Body of pancreas (tissue), 2 donors: Measurements from ENCODE around the gene DNAI1. TPM values are rescaled to one million over a fixed set of nuclear protein-coding genes. Genes with fewer than 3 reads are reported as not detected.

ENCODE experiments used
- small RNA-seq: library from RNA; depleted of rRNA; stranded (forward); fragments of <200 nt; gene quantifications from one replicate; pipeline ENCODE3, GENCODE V24; 2016
- total RNA-seq, 2 donors: library from RNA; depleted of rRNA; stranded (reverse); fragments of >200 nt; gene quantifications; one replicate each; pipeline ENCODE4 v1.1.0, GENCODE V29; 2016

DNAI1 gene
- total RNA-seq, 2 donors from 2014 or later, result 0.99 to 2.1 TPM

Small RNA genes lying within 50 kb of the gene (small RNA-seq; reads per million reads assigned to genes)
- gene RN7SKP24, result not detected

Other genes with a start within 250 kb of the DNAI1 start
- gene KIF24, start 129.5 kb upstream of the DNAI1 start, total RNA-seq, result under 1 TPM; 0.26 to 0.33 TPM
- 10 to 100 TPM in 1 of 2 donors, 1 to 10 TPM in 1; 9.2 to 14.0 TPM for gene NUDT2, start 129.2 kb upstream of the DNAI1 start, total RNA-seq
- gene MYORG, start 81.9 kb upstream of the DNAI1 start, total RNA-seq, result 10 to 100 TPM; 11.2 to 11.9 TPM
- gene FAM219A, start 235 bp upstream of the DNAI1 start, total RNA-seq, result 1 to 10 TPM; 6.5 to 6.6 TPM
- gene ENHO, start 64.2 kb downstream of the DNAI1 start, total RNA-seq, result 1 to 10 TPM in 1 of 2 donors, not detected in 1; 2.9 TPM
- 10 to 100 TPM in 1 of 2 donors, 1 to 10 TPM in 1; 1.6 to 16.8 TPM for gene CNTFR, start 130.9 kb downstream of the DNAI1 start, total RNA-seq
- 10 to 100 TPM in 1 of 2 donors, 1 to 10 TPM in 1; 8.6 to 16.9 TPM for gene RPP25L, start 153.3 kb downstream of the DNAI1 start, total RNA-seq
- gene DCTN3, start 161.7 kb downstream of the DNAI1 start, total RNA-seq, result 10 to 100 TPM; 36.1 to 39.9 TPM
- gene ARID3C, start 170.3 kb downstream of the DNAI1 start, total RNA-seq, result not detected
- 10 to 100 TPM; 26.7 to 57.1 TPM for gene SIGMAR1, start 179.0 kb downstream of the DNAI1 start, total RNA-seq
- 10 to 100 TPM; 31.6 to 33.2 TPM for gene GALT, start 187.9 kb downstream of the DNAI1 start, total RNA-seq
- 10 to 100 TPM; 14.5 to 27.4 TPM for gene IL11RA, start 193.4 kb downstream of the DNAI1 start, total RNA-seq
- not detected for gene CCL27, start 203.9 kb downstream of the DNAI1 start, total RNA-seq
- not detected for gene CCL19, start 232.5 kb downstream of the DNAI1 start, total RNA-seq